Suprapubic skin (tissue), 4 donors: ENCODE results near the gene CERS1. TPM values are rescaled to one million over a fixed set of nuclear protein-coding genes. Genes with fewer than 3 reads are reported as not detected.

Experiments used
- DNase-seq, 2 donors: peaks; one replicate each; pipeline ENCODE4 v3.0.0-alpha.2; 2019; ENCODE audit warnings: low spot score in 2 of 2
- H3K27ac ChIP-seq: fragments of 200-600 bp; sonication (generic); one replicate; pipeline ENCODE4 v1.5.1; 2019
- H3K27me3 ChIP-seq: fragments of 200-600 bp; sonication (generic); one replicate; pipeline ENCODE4 v1.5.1; 2019
- H3K36me3 ChIP-seq: fragments of 200-600 bp; sonication (generic); one replicate; pipeline ENCODE4 v1.5.1; 2019
- H3K4me1 ChIP-seq: fragments of 200-600 bp; sonication (generic); one replicate; pipeline ENCODE4 v1.5.1; 2019
- H3K4me3 ChIP-seq: fragments of 200-600 bp; sonication (generic); one replicate; pipeline ENCODE4 v1.5.1; 2019; ENCODE audit warnings: mild to moderate bottlenecking
- H3K9me3 ChIP-seq: fragments of 200-600 bp; sonication (generic); one replicate; pipeline ENCODE4 v1.5.1; 2019
- EP300 ChIP-seq: sonication (generic); formaldehyde crosslinking; IDR thresholded peaks from one replicate; pipeline ENCODE4 v1.6.1; 2017; ENCODE audit warnings: antibody characterized with exemption
- POLR2A ChIP-seq, 2 donors: fragments of 450-650 bp; IDR thresholded peaks; one replicate each; pipeline ENCODE4 v1.6.1; 2017; ENCODE audit warnings: antibody characterized with exemption in 2 of 2, mild to moderate bottlenecking in 2 of 2, moderate library complexity in 2 of 2
- POLR2AphosphoS5 ChIP-seq, 3 donors: sonication (generic); formaldehyde crosslinking; IDR thresholded peaks; one replicate each; pipeline ENCODE4 v1.6.1; 2017; ENCODE audit warnings: antibody characterized with exemption in 3 of 3
- WGBS: methylation state at CpG from one replicate; pipeline ENCODE4 v1.1.5; 2018; 5-methylcytosine and 5-hydroxymethylcytosine counted together
- total RNA-seq, 4 donors: library from RNA; depleted of rRNA; stranded (reverse); fragments of >200 nt; gene quantifications; one replicate each; pipeline ENCODE4 v1.1.0, GENCODE V29; 2016
- TF ChIP-seq, protein P1 (sequence below), 2 donors: fragments of 200-600 bp in 1 of 2; fragments of 450-650 bp in 1 of 2; sonication (generic) in 1 of 2; IDR thresholded peaks; one replicate each; pipeline ENCODE4 v1.5.1; 2016 to 2019; ENCODE audit warnings: antibody characterized with exemption in 2 of 2, mild to moderate bottlenecking in 1 of 2, moderate library complexity in 1 of 2

CERS1 gene
- total RNA-seq, 4 donors from 2014 or later, result 0.68 TPM; not detected in 3

DNA sequence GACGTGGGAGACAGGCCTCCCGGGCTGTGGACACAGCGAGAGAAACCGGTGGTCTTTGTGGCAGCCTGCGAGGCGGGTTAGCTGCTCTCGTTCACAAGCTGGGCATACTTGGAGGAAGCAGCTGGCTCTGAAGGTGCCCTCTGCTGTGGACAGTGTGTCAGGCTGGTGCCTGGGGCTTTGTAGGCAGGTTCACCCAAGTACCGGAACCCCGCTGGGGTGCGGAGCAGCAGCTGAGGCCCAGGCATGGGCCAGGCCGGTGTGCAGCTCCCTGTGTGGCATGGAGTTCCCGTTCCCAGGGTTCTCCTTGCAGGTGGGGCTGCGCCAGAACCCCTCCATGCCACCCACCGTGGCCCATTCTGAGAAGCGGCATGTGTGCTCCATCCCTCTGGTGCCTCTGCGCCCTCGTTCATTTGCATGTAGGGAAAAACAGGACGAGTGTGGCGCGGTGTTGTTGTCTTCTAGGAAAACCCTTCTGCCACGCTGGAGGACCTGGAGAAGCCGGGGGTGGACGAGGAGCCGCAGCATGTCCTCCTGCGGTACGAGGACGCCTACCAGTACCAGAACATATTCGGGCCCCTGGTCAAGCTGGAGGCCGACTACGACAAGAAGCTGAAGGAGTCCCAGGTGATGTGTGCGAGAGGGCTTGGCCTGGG lies 44.2 kb downstream of the CERS1 start:
- Histone ChIP-seq H3K27me3 (no peaks in the 10 kb centered on the region), H3K27ac (no peak overlapping the region), H3K4me1 (peaks cover 45% of the 10 kb centered on the region), H3K36me3 (peaks cover 69% of the 10 kb centered on the region), H3K9me3 (no peaks in the 10 kb centered on the region), H3K4me3 (no peak overlapping the region)
- WGBS, result 93% methylated on average over 19 of the region's 31 CpGs
- DNase-seq, result no peak
- TF ChIP-seq, protein P1, sequence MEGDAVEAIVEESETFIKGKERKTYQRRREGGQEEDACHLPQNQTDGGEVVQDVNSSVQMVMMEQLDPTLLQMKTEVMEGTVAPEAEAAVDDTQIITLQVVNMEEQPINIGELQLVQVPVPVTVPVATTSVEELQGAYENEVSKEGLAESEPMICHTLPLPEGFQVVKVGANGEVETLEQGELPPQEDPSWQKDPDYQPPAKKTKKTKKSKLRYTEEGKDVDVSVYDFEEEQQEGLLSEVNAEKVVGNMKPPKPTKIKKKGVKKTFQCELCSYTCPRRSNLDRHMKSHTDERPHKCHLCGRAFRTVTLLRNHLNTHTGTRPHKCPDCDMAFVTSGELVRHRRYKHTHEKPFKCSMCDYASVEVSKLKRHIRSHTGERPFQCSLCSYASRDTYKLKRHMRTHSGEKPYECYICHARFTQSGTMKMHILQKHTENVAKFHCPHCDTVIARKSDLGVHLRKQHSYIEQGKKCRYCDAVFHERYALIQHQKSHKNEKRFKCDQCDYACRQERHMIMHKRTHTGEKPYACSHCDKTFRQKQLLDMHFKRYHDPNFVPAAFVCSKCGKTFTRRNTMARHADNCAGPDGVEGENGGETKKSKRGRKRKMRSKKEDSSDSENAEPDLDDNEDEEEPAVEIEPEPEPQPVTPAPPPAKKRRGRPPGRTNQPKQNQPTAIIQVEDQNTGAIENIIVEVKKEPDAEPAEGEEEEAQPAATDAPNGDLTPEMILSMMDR (IDR thresholded peaks at IDR 0.05), result no peak
- TF ChIP-seq POLR2A (IDR thresholded peaks at IDR 0.05), result no peak
- no peak for TF ChIP-seq POLR2AphosphoS5 (IDR thresholded peaks at IDR 0.05)
- TF ChIP-seq EP300, result no peak

DNA sequence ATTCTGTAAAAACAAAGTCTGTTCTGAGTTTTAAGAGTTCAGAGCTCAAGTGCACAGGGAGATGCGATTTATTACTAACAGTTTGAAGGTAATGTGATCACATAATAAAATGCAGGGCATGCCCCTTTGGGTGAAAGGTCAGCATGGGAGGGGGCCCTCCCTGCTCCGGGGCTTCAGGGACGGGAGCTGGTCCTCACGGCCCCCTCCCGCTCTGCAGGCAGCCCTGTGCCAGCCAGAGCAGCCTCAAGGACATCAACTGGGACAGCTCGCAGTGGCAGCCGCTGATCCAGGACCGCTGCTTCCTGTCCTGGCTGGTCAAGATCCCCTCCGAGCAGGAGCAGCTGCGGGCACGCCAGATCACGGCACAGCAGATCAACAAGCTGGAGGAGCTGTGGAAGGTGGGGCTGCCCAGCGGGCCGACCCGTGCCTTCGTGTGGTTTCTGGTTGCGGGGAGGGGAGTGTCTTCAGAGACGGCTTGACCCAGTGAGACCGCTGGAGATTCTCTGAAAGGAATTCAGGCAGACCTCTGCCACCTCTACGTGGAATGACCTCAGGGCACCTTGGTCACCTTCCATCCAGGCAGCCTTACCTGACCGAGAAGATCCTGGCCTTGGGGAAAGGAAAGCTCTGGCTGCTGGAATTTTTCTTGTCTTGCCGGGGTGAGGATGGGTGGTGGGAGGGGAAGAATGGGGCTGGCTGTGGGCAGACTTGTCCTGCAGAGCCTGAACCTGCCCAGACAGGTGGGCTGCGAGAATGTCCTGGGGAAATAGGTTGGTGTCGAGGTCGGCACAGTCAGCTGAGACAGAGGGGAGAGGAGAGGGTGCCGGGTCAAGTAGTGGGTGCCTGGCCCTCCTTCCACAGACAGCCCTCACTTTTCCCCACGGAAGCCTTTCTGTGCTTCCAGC lies 45.2 kb downstream of the CERS1 start:
- DNase-seq, result no peak
- H3K27me3 ChIP-seq, result no peaks in the 10 kb centered on the region
- H3K27ac ChIP-seq, result peak overlapping the region; percentile 77
- H3K4me3 ChIP-seq, result no peak overlapping the region
- peaks cover 55% of the 10 kb centered on the region for H3K4me1 ChIP-seq
- 73% methylated on average over 25 of the region's 27 CpGs for WGBS
- no peaks in the 10 kb centered on the region for H3K9me3 ChIP-seq
- TF ChIP-seq POLR2A (IDR thresholded peaks at IDR 0.05), result no peak
- TF ChIP-seq, protein P1 (IDR thresholded peaks at IDR 0.05), result no peak
- no peak for TF ChIP-seq EP300
- no peak for TF ChIP-seq POLR2AphosphoS5 (IDR thresholded peaks at IDR 0.05)
- H3K36me3 ChIP-seq, result peaks cover 58% of the 10 kb centered on the region

DNA sequence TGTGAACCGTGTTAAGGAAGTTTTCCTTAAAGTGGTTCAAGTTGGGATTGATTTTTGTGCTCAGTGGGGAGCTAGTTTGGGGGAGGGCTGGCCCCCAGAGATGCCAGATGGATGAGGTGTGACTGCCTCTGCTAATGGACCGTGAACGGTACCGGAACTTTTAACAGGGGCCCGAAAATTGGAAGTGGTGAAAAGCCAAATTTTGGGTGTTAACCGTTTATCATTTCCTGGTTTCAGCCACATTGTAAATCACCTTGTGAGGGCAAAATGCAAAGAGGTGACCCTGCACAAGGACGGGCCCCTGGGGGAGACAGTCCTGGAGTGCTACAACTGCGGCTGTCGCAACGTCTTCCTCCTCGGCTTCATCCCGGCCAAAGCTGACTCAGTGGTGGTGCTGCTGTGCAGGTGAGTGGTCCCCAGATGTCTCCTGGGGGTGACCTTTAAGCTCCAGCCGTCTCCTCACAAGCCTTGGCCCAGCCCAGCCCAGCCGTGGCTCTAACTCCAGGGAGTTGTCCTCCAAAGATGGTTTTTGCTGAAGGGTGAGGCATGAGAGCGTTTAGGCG lies 46.0 kb downstream of the CERS1 start:
- Histone ChIP-seq H3K27ac (peak overlapping the region; percentile 77), H3K9me3 (no peaks in the 10 kb centered on the region), H3K36me3 (peaks cover 50% of the 10 kb centered on the region), H3K4me1 (peaks cover 62% of the 10 kb centered on the region), H3K27me3 (no peaks in the 10 kb centered on the region), H3K4me3 (no peak overlapping the region)
- WGBS, result 49% methylated on average over 16 of the region's 16 CpGs
- no peak for TF ChIP-seq EP300
- no peak for TF ChIP-seq POLR2AphosphoS5 (IDR thresholded peaks at IDR 0.05)
- TF ChIP-seq, protein P1 (IDR thresholded peaks at IDR 0.05), result no peak
- no peak for TF ChIP-seq POLR2A (IDR thresholded peaks at IDR 0.05)
- no peak for DNase-seq

DNA sequence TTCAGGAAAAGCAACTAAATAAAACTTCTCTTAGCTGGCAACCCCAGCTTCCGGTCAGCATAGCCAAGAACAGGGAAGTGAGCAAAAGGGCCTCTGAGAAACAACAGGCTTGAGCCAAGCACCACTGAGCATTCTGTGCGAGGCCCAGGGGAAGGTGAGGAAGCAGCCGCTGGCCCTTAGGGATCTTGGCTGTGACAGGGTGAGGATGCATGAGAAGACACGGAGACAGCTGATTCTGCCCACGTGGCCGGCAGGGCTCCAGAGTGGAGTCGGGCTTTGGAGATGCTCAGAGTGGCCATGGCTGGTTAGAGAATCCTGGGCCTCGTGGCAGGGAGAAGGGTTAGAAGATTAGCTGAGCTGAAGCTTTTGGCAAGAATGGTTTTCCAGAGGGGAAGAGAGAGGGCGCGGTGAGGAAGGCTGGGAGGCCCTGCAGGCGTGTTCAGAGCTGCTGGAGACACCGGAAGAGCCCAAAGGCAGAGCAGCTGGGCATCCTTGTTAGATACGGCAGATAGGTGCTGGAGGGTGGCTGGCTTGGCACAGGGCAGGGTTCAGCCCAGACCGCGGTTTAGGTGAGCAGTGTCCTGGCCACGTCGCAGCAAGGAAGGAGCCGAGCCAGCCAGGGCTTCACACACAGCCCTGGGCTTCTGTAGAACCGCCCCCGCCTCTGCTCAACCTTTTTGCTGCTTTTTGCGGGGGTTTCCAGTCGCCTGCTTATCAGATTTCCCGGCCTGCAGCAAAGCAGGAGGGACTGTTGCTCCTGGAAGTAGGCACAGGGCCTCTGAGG lies 46.9 kb downstream of the CERS1 start:
- Histone ChIP-seq H3K4me3 (no peak overlapping the region), H3K36me3 (peaks cover 42% of the 10 kb centered on the region), H3K9me3 (no peaks in the 10 kb centered on the region), H3K27ac (peak overlapping the region; percentile 77), H3K27me3 (no peaks in the 10 kb centered on the region), H3K4me1 (peaks cover 63% of the 10 kb centered on the region)
- 13% methylated on average over 21 of the region's 23 CpGs for WGBS
- no peak for TF ChIP-seq EP300
- no peak for TF ChIP-seq POLR2AphosphoS5 (IDR thresholded peaks at IDR 0.05)
- TF ChIP-seq, protein P1 (IDR thresholded peaks at IDR 0.05), result no peak
- no peak for TF ChIP-seq POLR2A (IDR thresholded peaks at IDR 0.05)
- peak in 1 of 2 donors; percentile 74 for DNase-seq
